ENCODE results near the gene EVX2.

The EVX2 gene

DNA sequence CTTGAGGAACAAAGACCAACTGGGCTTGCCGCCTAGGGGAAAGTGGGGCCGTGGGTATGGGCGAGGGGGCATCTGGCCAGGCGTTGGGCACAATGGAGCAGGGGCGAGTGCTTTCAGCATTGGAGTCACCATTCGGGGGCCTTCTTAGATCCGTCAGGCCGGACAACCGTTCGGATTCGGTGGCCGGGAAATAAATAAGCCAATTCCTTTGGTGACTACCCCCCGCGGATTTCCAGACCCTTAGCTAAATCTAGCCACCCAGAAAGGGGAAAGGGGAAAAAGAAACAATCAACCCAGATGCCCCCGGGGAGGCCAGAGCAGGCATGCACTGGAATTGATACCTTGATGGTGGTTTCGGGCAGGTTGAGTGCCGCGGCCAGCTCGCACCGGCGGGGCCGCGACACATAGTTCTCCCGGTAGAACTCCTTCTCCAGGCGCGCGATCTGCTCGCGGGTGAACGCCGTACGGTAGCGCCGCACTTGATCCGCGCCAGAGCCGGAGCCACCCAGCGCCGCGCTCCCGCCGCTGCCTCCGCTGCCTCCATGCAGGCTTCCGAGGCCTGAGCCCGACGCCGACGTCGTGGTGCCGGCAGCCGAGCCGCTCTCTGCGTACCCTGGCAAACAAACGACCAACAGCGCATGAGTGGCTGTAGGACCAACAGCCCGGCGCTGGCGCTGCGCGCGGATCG is 1.8 kb downstream of the EVX2 start:
- DNase-seq: no peak

DNA sequence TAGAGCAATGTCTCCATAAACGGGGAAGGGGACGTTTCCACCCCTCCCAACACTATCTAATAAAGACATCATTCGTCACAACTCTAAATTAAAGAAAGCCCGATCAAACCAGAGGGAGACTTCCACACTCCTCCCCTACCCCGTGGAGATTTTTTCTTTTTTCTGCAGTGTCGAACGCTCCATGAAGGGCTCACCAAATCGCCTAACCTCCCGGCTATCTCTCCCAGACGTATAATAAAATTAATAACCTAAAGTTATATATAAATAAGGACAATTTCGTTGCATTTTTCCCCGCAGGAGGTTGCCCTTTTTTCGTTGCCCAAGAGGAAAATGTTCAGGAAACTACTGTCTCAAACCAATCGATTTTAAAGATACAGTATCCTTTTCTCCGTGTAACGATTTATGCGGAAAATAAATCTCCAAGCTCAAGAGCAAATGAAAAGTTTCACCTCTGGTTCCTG is 2.4 kb downstream of the EVX2 start:
- no peak for DNase-seq

DNA sequence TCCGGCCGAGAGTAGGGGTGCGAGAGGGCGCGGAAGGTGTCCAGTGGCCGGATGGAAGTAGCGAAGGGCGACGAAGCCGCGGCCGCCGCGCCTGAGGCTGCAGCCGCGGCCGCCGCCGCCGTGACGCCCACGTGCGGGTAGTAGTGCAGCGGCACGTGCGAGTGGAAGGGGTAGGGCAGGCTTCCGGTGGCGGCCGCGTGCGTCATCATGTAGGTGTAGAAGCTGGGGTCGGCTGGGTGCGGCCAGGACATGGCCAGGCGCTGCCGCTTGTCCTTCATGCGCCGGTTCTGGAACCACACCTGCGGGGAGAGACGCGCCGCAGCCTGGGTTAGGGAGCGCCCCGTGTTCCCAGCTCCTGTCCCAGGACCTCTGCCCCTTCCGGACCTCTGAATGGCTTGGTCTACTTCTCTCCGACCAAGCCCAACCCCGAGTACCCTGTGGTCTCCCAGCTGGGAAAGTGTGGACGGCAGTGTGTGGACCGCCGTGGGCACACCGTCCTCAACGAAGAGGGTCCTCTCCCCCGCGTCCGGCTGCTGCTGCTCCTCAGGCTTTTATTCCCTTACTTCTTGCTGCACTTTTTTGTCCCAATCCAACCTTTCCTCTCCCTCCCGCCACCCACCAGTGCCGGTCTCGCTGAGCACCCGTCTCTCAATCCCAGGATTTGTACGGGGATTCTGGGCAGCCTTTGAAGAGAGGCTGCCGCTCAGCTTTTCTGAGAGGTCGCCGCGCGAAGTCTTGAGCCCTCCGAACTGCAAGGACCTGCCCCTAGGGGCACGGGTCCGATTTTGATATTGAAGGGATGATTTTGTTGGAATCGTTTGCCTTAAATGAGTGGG is 3.0 kb downstream of the EVX2 start:
- no peak for DNase-seq

DNA sequence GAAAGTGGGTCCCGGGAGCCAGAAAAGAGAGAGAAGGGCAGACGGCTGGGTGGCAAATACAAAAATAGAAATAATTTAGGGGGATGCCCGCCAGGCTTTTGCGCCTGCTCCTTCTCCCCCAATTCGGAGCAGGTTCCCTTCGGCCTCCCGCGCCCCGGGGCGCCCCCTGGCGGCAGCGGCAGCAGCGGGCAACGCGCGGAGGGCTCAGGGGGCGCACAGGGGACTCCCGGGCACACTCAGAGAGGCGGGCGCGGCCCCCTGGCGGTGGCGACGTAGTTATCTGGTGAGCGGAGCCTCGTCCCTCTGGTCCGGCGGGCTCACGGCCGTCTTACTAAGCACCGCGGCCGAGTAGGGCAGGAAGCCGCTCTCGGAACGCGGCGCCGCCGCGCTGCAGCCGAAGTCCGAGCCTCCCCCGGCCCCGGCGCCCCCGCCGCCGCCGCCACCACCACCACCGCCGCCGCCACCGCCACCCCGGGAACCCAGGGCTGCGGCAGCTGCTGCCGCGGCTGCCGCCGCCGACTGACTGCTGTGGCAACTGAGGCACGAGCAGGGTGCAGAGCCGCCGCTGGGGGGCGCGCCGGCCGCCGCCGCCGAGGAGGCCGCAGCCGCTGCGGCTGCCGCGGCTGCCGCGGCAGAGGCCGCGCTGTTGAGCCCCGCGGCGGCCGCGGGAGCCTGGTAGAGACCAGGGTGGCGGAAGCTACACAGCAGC is 3.8 kb downstream of the EVX2 start:
- DNase-seq: no peak

DNA sequence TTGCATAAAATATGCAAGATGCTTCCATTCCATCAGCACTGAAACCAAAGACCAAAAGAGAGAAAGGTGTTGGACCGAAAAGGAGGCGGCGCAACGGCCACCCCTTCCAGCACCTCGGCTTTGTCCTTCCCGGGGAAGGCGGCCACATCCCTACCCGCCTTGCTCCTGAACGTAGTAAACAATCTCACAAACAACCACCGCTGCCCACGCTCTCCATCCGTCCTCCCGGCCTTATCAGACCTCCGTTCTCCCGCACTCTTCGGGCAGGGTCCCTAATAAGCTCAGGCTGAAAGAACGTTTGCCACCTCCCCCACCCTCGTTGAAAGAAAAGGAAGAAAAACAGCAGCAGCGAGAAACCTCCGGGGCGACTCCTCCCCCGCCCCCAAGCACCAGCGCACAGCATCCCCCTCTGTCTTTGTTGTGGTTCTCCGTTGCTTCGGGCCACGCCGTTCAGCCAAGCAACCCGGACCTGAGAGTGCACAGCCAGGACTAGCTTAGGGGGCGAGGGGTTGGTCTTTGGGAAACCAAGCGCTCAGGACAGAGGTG is 4.4 kb downstream of the EVX2 start:
- no peak for DNase-seq

DNA sequence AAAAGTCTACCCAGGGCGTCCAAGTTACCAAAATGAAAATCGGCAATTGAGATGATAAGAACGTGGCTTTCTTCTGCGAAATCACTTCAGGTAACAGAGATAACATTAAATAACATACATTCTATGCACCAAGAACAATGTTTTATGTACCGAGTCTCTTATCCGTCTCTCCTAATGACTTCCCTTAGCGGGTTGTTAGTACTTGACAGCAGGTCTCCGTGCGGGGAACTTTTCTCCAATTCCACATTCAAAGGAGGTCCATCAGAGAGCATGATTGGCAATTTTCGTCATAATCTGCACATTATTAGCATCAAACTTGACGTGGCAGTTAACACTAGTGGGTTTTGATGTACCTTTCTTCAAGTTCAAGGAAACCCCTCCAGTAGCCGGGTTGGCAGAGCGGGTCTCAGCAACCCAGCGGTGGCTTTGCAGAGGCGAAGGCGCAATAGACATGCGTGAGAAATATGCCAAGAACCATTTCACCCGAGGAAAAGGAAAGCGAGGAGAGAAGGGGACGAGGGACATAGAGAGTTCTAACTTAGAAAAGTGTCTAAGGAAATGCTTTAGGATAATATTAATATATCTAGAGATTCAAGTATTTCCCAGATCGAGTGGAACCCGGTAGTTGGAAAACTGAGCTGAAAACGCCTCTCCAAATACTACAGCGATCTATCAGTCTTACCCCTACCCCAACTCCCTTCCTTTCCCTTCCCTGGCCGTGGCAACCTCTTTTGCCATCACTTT is 5.0 kb downstream of the EVX2 start:
- DNase-seq: no peak

DNA sequence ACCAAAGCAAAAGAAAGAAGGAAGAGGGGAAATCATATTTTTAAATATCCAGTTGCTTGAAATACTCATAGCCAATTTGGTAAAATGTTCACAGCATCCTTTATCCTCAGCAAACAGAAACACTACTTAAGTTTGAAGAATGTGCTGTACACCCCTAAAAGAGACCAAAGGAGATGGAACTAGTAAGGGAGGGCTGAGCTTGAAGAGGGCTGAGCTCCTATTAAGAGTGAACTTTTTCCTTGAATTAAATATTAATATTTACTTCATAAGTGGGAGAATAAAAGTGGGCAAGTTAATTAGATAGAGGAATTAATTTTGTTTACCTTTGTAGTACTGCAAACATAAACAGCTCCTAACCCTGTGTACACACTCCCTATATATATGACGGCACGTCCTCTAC is 7.0 kb downstream of the EVX2 start:
- no peak for DNase-seq

DNA sequence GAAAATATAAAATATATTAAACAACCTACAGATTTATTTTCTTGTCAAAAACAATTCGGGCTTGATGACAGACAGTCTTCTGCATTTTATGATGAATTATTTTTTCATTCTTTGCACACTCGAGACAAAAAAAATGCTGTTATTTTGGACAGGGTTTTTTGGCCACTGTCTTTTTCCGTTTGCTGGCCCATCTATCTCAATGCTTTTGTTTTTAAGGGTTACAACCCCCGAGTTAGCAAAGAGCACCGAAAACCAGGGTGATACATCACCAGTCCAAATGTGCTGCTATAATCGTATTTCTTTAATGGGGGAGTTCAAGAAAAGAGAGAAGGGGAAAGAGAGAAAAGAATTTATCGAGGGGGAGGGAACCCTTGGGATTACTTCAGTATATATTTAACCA is 7.7 kb downstream of the EVX2 start:
- DNase-seq: no peak

DNA sequence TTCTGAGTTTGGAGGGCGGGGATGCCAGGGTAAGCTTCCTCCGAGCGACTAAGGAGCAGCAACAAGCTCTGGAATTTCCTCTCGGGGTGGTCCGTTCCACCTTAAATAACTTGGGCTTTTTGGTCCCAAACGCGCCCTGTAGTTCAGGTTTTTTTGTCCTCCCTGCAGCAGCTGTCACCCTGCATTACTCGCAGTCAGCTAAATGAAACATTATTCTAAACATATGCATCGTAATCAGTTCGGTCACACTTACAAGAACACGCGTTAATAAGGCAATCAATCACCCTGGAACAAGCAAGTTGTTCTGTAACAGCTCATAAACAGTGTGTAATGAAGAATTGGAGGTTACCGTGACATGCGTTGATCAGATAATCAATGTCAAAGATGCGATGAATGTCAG is 8.3 kb downstream of the EVX2 start:
- DNase-seq: no peak

DNA sequence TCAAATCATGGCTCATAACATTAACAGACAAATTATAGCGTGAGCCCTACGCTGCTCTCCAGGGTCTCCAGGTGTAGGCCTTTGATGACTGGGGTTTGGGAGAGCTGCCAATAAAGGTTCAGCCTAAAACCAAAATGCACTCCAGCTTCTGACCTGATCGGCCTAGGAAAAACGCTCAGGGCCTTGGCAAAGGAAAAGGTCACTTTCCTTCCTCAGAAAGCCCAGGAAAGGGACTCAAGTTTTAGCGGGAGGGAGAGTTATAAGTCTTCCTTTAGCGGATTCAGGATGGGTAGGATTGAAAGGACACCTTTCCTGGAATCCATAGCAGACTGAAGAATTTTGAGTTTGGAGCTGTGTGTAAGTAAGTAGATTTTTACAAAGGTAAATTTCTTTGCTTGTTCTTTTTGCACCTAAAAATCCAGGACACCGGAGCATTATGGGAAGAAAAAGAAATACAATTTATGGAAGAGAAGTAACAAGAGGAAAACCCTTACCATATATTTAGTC is 8.8 kb downstream of the EVX2 start:
- no peak for DNase-seq

DNA sequence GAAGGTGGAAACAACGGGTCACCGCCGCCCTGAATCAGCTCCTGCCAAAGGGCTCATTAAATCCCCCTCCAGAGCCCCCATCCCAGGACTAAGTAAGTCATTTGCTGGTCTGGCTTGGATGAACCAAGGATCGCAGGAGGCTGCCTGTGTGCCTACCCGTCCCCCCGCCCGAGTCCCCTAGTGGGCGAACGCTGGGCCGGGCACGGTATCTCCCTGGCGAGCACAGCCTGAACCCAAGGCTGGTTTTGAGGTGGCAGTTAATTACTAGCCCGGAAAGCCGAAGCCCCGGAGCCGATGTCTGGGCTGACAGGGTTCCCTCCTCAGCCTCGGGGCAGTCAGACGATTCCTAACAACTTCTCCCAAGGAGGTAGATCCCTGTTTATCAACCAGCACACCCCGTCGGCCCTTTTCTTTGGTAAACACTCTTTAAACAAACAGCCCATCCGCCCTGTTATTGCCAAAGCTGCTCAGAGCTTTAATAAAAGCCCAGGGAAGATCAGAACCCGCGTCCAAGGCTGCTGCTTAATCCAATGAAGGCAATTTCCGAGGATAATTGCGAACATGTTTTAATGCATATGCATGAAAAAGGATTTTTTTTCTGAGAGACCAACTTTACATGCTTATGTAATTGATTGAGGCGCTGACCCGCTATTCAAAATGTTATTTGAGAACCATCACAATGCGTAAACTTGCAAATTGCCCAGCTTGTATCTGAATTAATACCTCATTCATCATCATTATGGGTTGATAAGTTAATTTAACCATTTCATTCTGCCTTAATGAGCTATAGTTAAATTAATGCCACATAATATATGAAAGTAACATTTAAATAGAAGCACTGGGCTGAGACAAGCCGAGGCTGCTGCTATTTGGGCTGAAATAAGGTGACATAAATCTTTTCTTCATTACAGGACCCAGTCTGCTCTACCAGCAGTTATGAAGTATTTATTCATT is 10.5 kb downstream of the EVX2 start:
- no peak for DNase-seq

DNA sequence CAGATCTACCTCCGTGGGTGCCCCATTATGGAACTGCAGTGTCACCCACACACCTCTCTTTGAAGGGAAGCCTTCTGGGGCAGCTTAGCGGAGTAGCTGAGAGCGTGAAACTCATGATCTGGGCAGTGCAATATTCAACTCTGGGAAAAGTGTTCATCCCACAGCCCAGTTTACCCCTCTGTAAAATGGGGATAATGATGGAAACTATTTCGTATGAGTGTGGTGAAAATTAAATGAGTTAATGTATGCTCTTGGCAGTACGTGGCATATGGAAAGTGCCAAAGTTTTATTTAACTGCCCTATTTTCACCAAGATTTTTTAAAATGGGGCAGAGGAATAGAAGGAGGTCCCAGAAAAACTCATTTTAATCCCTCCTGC is 11.5 kb downstream of the EVX2 start:
- DNase-seq: no peak

DNA sequence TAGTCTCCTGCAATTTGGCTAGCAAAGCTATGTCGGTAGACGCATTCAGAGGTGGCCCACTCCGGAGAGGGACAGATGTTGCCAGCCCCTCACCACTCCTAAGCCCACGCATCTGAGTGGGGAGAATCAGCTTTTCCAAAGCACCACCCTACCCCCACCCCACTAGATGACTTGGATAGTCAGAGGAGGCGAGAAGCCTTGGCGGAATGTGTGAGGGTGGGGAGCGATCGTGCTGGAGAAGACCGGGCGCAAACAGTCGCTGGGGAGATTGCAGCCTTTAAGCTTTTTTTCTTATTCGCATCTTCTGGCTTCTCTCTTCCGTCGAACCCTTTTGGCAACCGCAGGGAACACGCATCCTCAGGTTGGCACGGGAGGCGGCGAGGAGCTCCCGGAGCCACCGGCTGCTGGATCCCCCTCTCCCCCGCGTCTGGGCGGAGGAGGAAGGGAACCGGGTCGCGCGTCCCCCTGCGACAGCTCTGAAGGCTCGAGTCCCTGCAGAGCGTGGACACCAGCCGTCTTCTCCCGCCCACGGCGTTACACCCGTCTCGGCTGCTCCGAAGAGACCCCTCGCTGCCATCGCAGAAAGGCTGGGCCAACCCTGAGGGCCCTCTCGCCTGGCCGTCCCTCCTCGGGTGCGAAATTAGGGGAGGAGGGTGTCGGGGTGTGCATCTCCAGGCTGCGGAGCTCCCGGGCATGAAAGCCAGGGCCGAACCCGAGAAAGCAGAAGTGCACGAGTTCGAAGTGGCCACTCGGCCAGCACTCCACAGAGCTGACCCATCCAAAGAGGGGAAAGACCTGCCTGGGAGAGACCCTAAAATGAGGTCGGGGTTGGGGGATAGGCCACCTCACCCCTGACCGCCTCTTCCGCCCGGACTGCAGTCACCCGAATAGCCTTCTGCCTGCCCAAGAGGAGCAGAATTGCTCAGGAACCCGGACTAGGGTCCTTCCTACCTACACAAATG is 12.2 kb downstream of the EVX2 start:
- DNase-seq: no peak

DNA sequence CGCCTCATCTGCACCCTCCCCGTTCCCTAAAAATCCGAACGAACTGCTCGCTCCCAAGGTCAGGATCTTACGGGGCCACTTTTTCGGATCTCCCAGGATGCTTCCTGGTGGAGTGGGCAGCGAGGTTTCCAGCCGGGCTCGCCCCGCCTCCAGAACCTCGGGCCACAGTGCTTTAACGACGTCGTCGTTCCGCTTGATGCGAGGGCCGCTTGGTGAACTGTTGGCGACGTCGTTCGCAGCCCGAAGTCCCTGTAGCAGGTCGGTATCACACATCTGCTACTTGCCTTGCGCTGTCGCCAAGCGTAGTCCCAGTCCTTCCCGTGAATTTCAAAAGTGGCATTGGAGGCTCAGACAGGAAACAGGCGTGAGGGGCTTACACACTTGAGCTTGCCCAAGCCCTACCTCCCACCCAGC is 15.3 kb downstream of the EVX2 start:
- DNase-seq: no peak

DNA sequence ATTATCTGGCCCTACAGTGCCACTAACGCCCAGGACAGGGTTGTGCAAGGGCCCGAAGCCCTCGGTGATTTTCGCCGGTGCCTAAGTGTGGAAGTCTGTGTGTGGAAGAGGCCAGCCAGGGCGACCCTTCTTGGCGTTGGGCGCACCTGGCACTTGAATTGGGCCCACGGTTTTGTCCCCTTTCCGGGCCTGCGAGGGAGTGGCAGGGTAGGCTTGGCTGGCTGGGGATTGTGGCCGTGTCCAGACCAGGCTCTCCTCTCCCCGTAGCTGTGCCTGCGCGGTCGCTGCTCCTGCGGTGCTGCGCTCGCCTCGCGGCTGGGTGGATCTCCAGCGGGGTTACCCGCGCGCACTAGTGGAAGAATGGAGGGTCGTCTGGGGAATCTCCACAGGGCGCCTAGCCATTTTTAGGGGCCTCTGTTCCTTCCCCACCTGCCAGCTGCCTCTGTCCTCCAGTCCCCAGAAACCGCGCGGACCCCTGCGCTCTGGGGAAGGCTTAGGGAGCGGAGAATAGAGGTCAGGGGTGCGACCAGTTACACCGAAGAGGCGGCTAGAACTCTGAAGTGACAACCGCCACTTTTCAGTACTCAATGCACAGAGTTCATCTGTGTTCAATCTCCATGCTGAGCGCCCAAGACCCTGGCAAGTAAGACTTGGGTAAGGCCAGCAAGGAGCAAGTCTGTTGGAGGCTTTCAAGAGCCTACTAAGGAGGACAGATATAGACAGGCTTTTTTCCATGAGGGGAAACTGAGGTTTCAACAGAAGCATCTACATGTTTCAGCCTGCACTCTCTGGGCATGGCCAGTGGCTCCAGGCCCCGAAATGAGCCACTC is 16.0 kb downstream of the EVX2 start:
- no peak for DNase-seq

DNA sequence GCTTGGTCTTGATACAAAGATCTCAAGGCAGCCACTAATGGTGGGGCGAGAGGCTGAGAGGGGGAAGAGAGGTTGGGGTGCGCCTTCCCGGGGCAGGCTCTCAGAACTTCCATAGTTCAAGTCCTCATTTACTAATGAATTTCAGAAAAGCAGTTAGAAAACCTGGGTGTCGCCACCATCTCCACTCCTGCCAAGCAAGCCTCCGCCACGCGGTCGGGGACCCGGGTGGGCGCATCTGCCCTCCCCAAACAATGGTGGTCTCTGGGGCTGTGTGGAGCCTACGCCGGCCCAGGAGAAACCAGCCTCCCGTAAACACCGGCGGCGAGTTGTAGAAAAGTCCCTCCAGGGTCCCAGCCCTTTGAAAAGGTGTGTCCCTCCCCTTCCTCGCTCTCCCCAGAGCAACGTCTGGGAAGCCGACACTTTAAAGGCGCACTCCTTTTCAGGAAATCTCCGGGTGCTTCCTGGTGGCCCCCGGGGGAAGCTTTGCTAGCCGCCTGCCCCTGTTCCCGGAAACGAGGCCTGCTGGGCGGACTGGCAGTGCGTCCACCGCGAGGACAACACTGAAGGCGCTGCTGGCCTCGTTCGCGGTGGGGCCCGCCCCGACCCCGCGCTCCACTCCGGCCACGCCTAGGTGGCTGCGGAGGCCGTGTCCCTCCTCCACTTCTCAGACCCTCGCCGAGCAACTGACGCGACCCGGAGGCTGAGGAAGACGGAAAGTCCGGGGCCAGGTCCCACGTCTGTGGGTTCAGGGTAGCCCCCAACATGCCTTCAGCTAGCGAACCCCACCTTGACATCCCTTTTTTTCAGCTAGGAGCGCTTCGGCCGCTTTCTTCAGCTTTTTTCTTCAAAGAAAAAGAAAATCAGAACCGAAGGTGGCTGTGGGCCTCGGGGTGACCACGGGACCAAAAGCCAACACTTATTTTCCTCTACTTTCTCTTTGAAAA is 16.8 kb downstream of the EVX2 start:
- no peak for DNase-seq

DNA sequence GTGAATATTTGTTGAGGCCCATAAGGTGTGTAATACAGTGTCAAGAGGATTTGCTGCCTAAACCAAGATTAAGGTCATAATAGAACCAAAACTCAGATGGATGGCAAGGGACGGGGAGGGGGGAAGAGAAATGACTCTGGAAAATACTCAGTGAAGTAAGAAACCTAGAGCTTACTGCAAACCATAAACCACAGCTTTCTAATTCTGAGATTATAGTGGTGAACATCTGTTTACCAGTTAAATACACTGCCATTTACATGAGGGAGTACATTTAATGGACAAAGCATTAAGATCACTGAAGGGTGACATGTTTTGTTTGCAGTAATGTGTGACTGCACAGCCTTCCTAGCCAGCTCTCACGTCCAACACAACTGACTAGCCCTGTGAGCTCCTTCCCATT is 19.8 kb downstream of the EVX2 start:
- DNase-seq: no peak

DNA sequence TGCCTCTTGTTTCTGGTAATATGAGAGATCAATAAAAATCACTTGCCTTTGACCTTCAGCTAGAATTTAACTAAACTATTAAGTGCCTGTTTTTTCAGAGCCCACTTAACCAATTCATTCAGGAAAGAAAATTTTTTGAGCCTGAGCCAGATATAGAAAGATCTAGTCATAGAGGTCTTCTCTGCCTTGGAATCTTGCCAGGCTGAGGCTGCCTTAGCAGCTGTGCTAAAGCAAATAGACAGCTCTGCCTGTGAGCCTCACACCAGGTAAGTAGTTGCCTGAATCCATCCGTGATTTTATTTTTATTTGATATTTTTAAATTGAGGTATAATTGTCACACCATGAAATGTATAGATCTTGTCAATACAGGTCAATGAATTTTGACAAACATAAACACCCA is 27.4 kb downstream of the EVX2 start:
- no peak for DNase-seq
